Activated CD8-positive, alpha-beta memory T cell treated with anti-CD3 and anti-CD28 coated beads, Interleukin-2, amount 50 U/mL, for 4 hours (primary cell): ENCODE measurements around the gene SCAPER.
"Not testable (repeated sequence)": the region's sequence is repeated elsewhere in the genome, so short reads cannot be mapped to it uniquely, and the experiment has no call there.

Experiments used
- DNase-seq: peaks from one replicate; pipeline ENCODE4 v3.0.0-alpha.2; 2020

Gene SCAPER

DNA sequence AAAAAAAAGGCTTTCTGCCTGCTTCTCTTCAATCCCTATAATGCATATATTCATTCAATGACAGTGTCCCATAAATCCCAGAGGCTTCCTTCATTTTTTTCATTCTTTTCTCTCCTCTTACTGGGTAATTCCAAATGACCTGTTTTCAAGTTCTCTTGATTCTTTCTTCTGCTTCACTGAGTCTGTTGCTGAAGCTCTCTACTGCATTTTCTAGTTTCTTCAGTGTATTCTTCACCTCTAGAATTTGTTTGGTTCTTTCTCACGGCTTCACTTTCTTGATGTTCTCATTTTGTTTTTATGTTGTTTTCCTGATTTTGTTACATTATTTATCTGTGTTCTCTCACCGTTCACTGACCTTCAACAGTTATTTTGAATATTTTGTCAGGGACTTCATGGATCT is 141.6 kb downstream of the SCAPER start:
- no peak for DNase-seq

DNA sequence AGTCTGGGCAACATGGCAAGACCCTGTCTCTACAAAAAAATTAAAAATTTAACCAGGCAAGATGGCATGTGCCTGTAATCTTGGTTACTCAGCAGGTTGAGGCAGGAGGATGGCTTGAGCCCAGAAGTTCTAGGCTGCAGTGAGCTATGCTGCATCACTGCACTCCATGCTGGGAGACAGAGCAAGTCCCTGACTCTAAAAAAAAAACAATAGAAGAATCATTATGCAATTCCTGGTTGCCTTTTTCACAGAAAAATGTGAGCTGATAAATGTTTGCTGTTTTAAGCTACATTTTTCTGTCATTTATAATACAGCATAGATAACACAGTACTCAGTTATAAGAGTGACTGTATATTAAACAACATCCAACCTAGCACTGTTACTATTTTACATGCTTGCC is 148.8 kb downstream of the SCAPER start:
- no peak for DNase-seq

DNA sequence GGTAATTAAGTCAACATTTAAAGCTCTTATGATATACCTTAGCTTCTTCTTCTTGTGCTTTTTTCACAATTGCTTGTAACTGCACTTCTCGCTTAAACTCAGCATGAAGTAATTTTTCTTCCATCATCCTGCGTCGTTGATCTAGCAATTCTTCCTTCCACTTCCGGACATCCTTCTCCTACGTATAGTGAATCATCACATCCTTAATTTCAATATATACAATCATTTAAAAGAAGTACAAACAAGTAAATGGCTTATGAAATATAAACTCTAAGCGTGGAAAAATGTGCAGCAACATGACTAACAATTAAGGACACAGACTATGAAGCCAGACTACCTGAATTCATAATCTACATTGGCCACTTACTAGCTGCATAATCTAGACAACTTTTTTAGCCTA is 151.4 kb downstream of the SCAPER start:
- DNase-seq: no peak

DNA sequence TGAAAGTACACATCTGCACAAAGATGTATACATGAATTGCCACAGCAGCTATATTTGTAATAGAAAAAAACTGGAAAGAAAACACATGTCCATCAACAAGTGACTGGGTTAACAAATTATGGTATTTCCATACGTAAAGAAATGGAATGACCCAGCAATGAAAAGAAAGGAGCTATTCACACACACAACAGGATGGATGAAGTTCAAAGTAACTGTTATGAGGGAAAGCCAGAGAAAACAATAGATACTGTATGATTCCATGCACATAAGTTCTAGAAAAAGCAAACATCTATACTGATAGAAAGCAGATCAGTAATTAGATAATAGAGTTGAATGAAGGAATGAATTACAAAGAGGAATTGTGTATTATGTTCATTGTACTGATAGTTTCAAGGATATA is 152.0 kb downstream of the SCAPER start:
- no peak for DNase-seq

DNA sequence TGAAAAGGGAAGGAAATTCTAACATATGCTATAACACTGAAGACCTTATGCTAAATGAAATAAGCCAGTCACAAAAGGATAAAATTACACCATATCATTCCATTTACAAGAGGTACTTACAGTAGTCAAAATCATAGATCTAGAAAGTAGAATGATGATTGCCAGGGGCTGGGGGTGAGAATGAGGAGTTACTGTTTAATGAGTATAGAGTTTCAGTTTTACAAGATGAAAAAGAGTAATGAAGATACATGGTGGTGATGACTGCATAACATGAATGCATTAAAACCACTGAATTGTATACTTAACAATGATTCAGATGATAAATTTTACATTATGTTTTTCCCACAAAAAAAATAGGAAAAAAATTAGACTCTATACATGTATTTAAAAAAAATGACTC is 152.6 kb downstream of the SCAPER start:
- no peak for DNase-seq

DNA sequence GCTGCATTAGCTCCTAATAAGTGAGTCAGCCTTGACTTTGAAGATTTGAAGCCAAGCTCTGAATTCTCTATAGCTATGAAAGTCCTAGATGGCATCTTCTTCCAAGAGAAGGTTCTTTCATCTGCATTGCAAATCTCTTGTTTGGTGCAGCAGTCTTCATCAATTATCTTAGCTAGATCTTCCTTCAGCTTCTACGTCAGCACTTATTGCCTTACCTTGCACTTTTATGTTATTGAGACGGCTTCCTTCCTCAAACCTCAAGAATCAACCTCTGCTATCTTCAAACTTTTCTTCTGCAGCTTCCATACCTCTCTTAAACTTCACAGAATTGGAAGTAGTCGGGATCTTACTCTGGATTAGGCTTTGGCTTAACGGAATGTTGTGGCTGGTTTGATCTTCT is 167.6 kb downstream of the SCAPER start:
- DNase-seq: no peak

DNA sequence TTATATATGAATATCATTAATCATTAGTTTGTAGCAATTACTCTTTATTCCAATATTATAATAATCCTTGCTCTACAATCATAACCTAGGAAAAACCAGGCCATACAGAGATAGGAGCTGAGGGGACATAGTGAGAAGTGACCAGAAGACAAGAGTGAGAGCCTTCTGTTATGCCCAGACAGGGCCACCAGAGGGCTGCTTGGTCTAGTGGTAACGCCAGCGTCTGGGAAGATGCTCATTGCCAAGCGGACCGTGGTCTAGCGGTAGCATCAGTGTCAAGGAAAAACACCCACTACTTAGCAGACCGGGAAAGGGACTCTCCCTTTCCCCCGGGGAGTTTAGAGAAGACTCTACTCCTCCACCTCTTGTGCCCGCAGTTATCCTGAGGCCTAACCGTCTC is 172.8 kb downstream of the SCAPER start:
- DNase-seq: not testable (repeated sequence)

DNA sequence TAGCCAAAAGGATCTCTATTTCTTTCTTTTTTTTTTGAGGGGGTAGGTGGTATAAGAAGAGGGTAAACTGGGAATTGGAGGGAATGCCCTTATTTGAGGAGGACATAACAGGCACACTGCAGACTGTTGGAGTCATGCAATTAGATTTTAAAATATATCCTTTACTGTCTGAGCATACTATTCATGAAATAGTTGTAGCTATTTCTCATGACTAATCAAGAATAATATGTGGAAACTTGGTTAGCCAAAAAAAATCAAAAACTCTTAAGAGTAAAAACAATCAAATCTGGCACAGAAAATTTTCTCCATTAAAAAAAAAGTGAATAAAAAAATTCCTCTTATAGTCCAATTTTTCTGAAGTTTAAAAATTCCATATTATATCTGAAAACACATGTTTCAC is 174.9 kb downstream of the SCAPER start:
- no peak for DNase-seq

DNA sequence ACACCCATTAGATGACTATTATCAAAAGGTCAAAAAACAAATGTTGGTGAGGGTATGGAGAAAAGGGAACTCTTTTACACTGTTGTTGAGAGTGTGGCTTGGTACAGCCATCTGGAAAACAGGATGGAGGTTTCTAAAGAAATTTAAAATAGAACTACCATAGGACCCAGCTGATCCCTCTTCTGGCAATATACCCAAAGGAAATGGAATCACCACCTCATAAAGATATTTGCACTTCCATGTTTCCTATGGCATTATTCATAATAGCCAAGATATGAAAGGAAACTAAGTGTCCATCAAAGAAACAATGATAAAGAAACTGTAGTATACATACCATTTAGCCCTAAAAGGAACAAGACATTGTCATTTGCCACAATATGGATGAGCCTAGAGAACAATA is 186.3 kb downstream of the SCAPER start:
- DNase-seq: no peak

DNA sequence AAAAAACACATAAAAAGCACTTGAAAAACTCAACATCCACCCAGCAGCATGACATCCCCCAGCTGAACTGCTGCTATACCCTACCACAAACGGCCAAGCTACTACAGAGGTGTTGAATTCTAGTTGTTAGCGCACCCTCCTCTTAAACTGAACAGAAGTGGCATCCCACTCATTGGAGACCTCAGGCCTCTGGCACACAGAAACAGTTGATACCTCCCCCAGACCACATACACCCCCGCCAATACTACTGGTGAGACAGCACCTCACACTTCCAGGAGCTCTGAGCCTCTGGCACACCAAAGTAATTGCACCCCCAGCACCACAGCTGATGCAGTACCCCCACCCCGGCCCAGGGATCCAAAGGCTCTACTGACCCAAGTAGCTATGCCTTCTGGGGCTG is 190.2 kb downstream of the SCAPER start:
- no peak for DNase-seq

DNA sequence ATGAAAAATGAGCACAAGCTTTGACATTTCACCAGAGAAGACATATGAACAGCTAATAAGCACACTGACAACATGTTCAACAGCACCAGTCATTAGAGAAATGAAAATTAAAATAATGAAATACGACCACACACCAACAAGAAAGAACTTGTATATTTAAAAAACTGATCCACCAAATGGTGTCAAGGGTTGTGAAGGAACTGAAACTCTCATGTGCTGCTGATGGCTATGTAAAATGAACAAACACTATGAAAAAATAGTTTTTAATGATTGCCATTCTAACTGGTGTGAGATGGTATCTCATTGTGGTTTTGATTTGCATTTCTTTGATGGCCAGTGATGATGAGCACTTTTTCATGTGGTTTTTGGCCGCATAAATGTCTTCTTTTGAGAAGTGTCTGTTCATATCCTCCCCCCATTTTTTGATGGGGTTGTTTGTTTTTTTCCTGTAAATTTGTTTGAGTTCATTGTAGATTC is 193.8 kb downstream of the SCAPER start:
- no peak for DNase-seq

DNA sequence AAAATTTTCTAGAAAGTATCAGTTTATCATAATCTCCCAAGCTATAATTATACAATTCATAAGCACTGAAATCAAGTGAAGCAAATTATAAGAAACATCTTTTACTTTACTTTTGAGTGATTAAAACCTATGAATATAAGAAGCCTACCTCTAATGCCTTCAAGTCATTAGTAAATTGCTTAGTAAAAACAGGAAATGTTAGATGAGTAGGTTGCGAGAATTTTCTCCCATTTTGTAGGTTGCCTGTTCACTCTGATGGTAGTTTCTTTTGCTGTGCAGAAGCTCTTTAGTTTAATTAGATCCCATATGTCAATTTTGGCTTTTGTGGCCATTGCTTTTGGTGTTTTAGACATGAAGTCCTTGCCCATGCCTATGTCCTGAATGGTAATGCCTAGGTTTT is 201.1 kb downstream of the SCAPER start:
- not testable (repeated sequence) for DNase-seq

DNA sequence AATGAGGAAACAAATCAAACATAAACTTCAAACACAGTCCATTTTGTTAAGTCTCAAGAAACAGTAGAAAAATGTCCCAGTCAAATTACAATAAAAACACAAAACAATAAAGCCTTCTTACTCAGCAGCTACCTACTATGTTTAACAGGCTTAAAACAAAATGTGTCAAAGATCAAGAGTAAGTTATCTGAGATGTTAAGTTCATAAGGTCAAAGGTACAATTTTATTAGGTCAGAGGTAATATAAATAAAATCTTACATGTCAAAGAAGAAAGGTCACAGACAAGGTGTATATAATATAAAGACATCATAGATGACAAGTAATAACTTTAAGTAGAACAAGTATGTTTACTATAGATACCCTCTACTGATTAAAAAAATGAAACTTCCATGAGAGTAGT is 208.3 kb downstream of the SCAPER start:
- DNase-seq: no peak

DNA sequence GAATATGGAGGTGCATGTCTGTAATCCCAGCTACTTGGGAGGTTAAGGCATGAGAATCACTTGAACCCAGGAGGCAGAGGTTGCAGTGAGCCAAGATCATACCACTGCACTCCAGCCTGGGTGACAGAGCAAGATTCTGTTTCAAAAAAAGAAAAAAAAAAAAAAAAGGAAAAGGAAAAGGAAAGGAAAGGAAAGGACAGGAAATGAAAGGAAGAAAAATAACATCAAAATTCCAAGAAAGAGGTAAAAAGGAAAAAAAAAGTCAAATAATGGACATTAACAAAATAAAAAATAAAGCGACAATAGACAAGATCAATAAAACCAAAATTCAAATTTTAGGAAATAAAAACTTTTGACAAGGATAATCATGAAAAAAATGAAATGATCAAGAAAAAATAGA is 212.6 kb downstream of the SCAPER start:
- DNase-seq: not testable (repeated sequence)

DNA sequence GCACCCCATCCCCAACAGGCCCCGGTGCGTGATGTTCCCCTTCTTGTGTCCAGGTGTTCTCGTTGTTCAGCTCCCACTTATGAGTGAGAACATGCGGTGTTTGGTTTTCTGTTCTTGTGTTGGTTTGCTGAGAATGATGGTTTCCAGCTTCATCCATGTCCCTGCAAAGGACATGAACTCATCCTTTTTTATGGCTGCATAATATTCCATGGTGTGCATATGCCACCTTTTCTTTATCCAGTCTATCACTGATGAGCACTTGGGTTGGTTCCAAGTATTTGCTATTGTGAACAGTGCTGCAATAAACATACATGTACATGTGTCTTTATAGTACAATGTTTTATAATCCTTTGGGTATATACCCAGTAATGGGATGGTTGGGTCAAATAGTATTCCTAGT is 217.5 kb downstream of the SCAPER start:
- not testable (repeated sequence) for DNase-seq

DNA sequence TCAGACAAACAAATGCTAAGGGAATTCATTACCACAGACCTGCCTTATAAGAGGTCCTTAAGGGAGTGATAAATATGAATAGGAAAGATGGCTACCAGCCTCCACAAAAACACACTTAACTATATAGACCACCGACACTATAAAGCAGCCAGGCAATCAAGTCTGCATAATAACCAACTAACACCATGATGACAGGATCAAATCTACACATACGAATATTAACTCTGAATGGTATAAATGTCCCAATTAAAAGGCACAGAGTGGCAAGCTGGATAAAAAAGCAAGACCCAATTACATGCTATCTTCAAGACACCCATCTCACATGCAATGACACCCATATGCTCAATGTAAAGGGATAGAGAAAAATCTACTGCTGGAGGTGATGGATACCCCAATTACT is 221.1 kb downstream of the SCAPER start:
- DNase-seq: no peak

DNA sequence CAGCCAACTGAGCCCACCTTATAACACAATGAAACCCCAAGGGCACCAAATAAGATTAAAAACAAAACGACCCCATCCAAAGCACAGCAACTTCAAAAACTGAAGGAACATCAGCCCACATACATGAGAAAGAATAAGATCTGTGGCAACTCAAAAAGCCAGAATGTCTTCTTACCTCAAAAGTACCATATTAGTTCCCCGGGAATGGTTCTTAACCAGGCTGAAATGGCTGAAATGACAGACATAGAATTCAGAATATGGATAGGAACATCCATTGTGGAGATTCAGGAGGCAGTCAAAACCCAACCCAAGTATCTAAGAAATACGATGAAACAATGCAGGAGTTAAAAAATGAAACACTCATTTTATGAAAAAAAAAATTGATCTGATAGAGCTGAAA is 222.3 kb downstream of the SCAPER start:
- no peak for DNase-seq

DNA sequence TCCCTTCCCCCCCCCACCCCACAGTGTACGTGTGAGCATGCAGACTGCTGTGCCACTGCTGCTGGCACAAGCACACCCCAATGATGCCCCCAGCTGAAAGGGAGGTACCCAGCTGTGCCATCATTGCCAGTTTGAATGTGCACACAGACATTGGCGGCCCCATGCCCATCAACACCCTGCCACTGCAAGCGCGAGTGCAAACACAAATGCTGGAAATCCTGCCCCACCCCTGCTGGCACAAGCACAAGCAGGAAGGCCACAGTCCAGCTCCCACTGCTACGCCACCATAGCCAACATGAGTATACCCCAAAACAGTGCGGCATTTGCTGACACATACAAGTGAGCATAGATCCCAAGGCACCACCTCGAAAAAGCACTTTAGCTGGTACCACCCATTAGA is 222.9 kb downstream of the SCAPER start:
- DNase-seq: no peak

DNA sequence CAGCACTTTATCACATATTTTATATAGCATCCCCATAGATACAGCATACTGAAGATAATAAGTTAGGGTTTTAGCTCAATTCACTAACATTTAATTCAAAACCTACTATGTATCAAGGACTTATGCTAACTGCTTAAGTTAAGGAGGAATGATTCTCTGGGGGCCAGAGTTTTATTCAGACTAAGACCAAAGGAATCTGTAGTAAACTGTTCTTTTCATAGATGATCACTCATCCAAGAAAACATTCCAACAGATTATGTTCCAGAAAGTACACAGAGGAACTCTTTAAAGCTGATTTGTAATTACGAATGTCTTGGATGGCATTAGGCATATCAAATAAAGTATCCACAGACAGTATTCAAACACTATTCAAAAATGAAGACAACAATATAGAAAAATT is 226.4 kb downstream of the SCAPER start:
- no peak for DNase-seq

DNA sequence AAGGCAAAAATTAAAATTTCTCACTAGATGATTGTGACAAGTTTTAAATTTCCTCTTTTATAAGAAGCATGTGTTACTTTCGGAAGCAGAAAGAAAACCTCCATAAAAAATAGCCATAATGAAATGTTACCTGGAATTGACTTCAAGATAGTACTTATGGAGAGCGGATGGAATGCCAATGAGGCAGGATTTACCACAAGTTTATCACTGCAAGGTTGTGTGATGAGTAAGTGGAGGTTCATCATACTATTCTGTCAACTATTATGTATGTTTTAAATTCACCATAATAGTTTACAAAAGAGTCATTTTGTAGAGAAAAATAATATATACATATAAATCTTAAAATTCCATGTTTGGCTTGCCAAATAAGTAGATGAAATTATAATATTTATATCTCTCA is 230.3 kb downstream of the SCAPER start:
- no peak for DNase-seq

DNA sequence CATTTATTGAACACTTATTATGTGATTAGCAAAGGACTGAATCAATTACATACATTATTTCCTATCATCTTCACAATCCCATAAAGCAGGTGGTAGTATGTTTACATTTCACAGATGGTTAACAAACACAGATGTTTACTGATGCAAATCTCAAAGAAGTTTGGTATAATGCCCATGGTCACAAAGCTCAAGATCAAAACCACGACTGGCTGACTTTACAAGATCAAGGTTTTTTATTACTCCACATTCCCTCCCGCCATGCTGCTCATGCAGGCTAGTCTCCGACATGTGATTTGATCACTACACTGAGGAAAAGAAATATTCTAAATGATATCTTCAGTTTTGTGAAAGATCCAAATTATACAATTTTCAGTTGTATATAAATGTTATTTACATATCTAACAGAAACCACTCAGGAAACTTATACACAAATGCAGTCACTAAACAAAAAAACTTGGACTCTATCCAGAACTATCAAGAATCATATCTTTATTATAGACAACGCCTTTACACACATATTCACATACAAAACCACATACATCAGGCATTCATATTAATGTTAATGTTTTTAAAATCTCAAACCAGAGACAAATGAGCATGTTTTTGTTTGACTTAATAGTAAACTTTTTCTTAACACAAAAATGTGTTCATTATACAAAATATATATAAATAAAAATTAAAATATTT is 235.5 kb downstream of the SCAPER start:
- no peak for DNase-seq

DNA sequence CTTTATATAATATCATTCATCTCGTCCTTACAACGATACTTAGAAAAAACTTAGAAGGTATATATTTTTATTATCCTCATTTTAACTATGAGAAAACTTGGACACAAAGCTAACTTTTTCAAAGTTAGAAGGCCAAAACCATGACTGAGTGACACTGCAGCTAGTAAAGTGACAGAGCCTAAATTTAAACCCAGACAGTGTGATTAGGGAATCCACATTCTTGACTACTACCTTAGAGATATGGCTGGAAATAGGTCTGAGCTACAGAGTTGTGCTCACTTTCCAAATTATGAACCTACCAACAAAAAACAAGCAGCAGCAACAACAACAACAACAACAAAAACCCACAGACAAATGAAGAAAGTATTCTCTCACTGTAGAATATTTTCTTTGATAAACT is 236.2 kb downstream of the SCAPER start:
- DNase-seq: no peak

DNA sequence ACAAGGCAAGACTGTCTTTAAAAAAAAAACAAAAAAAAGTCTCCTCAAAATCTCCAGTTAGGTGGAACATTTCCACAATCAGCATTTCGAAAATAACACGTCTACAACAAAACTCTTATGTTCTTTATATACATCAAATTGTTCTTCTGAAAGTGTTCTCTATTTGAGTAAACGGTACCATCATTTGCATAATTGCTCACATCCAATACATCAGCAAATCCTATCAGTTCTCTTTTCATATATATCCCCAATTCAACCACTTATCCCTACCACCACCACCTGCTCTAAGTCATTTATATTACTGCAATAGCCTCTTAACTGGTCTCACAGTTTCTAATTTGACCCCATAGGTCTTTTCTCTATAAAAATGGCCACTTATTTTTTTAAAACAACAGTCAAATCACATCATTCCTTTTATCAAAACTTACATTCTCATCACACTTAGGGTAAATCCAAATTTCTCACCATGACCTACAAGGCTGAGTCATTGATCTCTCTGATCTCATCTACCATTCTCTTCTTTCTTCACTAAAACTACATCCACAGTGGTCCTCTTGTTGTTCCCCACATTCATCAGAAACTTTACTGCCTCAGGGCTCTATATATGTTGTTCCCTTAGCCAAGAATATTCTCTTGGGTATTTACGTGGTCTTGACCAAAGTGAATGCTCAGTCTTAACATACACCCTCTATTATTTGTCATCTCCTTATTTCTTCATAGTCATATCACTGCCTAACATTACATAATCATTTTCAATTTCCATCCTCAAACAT is 237.0 kb downstream of the SCAPER start:
- no peak for DNase-seq

DNA sequence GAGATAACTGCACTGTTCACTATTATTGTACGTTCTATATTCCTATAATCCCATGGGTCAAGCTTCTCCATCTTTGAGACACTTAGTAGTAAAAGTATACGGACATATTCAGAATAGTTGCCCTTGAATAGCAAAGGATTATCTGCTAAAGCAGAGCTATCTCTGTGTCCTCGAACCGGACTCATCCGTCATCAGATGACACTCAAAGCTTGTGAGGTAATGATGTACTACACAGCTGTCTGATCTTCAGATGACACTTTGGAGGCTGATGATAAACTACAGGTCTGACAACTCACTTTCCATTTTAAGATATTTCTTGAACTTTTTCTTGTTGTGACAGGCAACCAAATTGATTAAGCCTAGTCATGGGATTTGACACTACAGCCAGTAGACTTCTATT is 240.2 kb downstream of the SCAPER start:
- no peak for DNase-seq

DNA sequence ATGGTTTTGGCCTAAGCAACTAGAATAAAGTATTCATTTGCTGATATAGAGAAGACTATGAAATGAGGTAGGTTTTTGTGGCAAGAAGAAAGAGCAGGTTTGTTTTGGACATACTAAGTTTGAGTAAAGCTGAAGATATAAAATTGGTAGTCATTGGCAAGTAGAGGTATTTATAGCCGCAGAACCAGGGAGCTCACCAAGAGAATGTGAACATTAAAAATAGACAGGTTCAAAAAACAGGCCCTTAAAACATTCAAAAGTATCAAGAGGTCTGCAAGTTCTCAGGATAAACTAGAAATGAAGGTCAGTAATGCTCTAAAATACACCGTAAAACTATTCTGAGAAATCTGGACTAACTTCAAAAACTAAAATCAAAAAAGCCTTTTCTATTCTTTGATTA is 240.7 kb downstream of the SCAPER start:
- DNase-seq: no peak
